NCI-H510A (cell line): ENCODE data around the gene AMN.
"Not testable (repeated sequence)": the region's sequence is repeated elsewhere in the genome, so short reads cannot be mapped to it uniquely, and the experiment has no call there.

Experiments used
- DNase-seq: peaks from one replicate; lab custom pipeline; 2025; lab: John Stamatoyannopoulos, UW

AMN gene

DNA sequence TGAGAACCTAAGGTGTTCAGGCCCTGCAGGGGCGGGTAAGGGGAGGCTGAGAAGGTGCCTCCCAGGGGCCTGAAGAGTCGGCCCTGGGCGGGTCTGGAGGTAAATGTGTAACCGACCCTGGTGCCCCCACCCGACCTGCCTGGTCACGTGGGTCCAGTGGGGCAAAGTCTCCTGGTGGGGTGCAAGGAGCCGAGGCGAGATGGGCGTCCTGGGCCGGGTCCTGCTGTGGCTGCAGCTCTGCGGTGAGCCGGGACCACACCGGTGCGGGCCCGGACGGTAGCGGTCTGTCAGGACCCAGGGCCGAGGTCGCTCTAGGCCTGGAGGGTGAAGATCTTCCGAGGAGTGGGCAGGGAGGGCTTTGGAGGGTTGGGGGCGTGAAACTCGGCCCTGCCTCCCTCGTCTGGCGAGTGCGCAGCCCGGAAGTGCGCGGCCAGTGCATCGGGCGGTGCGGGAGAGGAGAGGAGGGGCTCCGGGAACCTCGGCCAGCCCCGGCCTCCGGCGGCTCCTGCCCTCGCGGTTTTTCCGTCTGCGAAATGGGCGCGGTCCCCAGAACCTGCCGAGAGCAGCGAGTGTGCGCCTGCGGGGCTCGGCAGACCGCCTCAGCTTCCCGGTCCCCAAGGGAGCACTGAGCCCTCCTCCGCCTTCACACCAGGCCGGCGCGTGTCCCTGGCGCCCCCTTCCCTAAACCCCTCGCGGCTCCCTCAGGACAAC, at the start of gene AMN:
Gene AMN, plus strand, starts transcription at position 174 of the 711 bp plus-strand sequence. Its CDS starts 26 bp downstream, at position 200.
- no peak for DNase-seq

DNA sequence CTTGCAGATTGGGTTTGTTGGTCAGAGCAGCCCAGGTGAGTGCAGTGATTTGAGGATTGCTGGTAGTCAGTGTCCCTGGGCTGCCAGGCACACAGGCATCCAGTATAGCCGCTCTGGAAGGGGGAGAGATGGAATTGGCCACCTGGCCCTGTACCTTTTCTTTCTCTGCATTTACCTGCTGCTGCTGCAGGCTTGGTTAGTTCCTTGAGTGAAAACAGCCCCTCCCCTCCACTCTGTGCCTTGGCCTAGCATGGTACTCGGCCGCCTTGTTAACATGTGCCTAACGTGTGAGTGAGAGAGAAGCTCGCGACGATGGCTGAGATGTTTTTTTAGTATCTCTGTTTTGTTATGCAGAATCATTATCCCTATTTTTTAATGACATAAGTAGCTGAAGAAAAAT, 49.3 kb upstream of the AMN start:
- DNase-seq, result no peak

DNA sequence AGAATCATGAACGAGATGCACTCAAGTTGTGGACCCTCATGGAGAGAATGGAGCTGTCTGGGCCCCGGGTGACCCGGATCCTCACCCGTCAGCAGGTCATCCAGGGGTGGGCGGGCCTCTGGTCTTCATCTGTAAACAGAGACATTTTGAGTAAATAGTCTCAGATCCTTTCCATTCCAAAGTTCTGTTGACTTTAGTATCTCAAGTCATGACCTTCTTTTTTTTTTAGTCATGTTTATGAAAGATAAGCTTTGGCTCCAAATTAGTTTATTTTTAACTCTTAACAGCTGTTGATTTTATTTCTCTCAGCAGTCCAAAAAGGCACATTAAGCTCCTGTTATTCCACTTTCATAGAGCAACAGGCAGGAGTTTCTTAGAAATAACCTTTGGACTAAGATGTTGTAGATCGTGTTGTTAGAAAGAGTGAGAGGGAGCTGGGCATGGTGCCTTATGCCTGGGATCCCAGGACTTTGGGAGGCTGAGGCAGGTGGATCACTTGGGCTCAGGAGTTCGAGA, 48.9 kb upstream of the AMN start:
- DNase-seq, result no peak

DNA sequence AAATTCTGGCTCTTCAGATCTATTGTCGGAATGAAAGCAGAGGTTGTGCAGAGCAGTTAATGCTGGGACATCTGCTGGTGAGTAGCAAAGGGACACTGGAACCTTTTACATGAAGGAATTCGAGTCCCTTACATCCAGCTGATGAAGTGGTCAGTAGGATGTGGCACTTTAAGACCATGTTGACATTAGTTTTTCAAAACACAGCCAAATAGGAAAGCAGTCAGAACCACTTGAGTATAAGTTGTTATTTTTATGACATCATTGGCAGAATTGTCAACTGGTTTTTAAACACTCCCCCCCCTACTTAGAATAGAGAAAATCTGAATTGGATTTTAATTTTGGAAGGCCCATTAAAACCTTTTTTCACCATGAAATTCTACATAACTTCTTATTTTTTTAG, 46.8 kb upstream of the AMN start:
- no peak for DNase-seq

- not testable (repeated sequence) for DNase-seq
Observed at GRCh38 chr14:102877511-102877910, 45.0 kb upstream of the AMN start.

- no peak for DNase-seq
Observed at GRCh38 chr14:102878174-102878969, 44.1 kb upstream of the AMN start.

- no peak for DNase-seq
Observed at GRCh38 chr14:102878970-102879460, 43.4 kb upstream of the AMN start.

DNA sequence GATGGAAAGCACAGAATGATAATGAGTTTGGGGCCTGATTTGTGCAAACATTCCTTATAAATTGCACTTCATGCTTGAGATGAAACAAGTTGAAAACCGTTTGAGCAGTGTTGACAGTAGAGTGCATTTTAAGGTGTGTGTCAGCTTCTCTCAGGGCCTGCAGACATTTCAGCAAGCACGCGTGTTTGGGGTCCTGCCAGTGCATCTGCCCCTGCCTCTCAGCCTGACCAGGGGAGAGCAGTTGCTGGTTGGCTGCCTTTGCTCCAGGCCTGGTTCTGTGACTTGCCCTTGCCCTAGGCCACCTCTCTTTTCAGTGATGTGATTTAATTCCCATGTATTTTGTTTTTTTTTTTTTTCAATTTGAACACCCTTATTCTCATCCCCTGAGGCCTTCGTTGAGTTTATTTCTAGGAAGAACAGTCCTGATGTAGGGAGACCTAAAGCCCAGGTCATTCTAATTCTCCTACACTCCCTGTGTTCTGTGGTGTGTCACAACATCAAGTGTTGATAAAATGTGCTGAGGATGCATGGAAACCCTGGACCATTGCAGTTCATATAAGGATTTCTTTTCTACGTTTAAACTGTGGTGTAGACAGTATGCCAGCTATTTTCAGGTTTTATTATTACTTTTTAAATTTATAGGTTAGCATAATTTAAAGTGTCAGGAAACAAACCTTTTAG, 40.1 kb upstream of the AMN start:
- DNase-seq, result no peak

GRCh38 chr14:102883089-102883541, 39.3 kb upstream of the AMN start:
- DNase-seq, result no peak

DNA sequence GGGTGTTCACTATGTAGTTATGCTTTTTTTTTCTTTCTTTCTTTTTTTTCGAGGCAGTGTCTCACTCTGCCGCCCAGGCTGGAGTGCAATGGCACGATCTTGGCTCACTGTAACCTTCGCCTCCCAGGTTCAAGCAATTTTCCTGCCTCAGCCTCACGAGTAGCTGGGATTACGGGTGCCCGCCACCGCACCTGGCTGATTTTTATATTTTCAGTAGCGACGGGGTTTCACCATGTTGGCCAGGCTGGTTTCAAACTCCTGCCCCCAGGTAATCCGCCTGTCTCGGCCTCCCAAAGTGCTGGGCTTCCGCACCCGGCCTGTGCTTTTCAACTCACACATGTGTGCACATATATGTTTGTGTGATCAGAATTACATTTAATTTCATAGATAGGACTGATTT, 38.9 kb upstream of the AMN start:
- DNase-seq, result no peak

DNA sequence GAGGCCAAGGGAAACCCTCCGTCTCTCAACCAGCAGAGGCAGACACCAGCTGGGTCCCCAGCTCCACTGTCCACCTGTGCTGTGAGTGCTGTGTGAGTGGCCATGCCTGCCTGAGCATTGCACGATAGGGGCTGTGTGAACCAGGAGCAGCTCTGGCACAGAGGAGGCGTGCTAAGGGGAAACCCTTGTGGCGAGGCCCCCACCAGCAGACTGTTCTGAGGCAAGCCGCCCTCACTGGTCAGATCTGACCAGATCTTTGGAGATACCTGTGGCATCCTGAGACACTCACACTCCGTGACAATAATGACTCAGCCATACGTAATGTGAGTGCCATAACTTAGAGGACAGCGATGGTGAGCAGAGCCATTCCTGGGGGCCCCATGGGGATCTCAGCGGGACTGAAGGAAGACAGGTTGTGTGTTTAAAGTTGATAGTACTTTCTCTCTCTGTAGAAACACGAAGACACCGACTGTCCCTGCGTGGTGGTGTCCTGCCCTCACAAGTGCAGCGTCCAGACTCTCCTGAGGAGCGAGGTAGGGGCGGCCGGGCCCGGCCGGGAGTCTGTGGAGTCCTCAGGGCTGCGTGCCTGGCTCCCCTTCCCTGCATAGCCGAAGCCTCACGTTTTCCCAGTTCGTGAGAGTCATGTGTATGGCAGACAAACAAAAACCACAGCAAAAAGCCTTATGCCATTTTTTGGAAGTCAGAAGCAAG, 36.6 kb upstream of the AMN start:
- no peak for DNase-seq

- no peak for DNase-seq
Observed at GRCh38 chr14:102888748-102889147, 33.7 kb upstream of the AMN start.

DNA sequence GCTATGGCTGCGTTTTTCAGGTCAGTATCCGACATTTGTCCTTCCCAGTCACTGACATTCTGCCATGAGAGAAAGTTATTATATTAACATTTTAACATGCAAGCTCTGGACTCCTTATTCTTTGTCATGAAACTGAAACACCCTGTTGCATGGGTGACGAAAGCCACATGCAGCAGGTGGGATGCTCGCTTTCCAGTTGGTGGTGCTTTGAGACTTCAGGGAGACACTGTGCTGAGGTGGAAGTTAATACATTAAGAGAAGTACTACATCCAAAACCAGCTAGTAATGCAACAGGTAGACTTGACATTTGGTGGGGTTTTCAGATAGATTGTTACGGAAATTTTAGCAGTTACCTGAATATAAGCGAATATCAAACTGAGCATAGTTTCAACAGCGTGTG, 32.8 kb upstream of the AMN start:
- DNase-seq, result no peak

GRCh38 chr14:102891111-102891510, 31.4 kb upstream of the AMN start:
- no peak for DNase-seq

GRCh38 chr14:102891556-102891955, 30.9 kb upstream of the AMN start:
- no peak for DNase-seq

DNA sequence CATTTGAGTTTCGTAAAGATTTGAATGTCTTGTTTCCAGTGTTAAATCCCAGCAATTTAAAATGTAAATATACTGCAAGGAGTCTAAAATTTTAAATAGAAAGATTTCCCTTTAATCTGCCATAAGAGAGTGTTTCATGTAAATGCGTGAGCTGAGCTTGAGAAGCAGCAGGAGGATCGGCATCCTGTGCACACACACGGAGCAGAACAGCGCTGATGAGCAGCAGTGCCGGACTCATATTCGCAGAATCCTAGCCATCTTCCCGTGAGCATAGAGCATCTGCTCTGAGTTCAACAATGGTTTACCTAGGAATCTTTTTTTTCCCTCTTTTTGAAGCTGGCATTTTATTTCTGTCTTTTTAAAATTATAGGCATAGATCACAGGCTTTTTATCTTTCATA, 29.8 kb upstream of the AMN start:
- DNase-seq, result no peak

DNA sequence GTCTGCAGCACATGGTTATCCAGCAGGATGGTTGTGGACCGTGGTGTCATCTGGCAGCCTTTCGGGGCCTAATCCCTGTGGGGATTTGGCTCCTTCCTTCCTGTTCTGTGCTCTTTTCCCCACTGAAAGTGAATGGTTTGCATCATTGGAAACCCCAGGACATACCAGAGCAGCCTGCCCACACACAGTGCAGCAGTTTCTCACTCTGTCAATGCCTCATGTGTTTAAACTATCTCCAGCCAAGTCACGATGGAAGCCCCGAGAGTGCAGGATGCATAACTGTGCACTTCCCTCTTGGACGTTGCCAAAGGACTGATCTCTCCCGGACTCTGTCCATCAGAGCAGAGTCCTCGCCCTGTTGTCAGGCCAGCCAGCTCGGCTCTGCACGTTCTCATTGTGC, 29.0 kb upstream of the AMN start:
- DNase-seq, result no peak

- DNase-seq, result not testable (repeated sequence)
Observed at GRCh38 chr14:102896735-102897134, 25.7 kb upstream of the AMN start.

DNA sequence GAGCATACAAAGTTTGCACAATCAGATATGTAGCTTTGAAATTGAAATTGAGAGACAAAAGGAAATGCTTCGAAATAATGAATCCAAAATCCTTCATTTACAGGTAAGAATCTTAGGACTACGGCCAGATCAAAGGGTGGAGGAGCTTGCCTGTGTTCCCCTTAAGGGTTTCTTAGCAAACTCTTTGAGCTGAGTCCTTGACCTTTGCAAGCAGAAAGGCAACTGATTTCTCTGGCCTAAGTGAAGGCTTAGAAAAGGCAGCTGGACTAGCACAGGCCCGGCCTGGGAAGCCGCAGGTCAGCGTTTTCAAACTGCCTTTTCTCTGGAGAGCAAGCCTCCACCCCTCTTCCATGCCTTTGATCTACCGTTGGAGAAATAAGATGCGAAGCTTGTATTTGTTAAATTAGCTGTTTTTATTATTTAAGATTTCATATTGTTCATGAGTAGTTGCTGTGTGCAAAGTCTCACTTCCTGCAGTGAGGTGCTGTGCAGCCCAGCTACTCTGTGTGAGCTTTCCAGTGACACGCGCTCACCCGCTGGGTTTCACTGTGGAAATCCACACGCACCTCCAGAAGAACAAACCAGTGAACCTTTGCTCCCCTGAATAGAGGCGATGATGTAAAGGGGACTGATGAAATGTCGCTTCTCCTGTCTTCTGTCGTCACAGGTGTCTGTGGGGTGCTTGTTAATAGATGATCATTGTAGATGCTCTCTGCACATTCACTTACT, 25.0 kb upstream of the AMN start:
- no peak for DNase-seq

- no peak for DNase-seq
Observed at GRCh38 chr14:102898298-102898697, 24.2 kb upstream of the AMN start.
